IMR-90 (cell line): ENCODE data around the gene HUNK. TPM values are rescaled to one million over a fixed set of nuclear protein-coding genes. Genes with fewer than 3 reads are reported as not detected.

Source experiments
- ATAC-seq: fragments of 200-7000 bp; cut with Tn5 transposase; 2 replicates; pipeline ENCODE4 v1.9.1; 2020; ENCODE audit warnings: low read depth, mild to moderate bottlenecking, moderate library complexity
- BruUV-seq: library from RNA; stranded (reverse); fragments of 400-500 nt; replicated peaks from 2 replicates; lab custom pipeline; 2021; lab: Mats Ljungman, UMichigan
- CTCF ChIA-PET: fragments of 300-600 bp; formaldehyde crosslinking; extraction: SDS; loops from one replicate; lab custom pipeline; 2021; ENCODE audit warnings: antibody characterized with exemption; lab: Yijun Ruan, JAX
- POLR2A ChIA-PET: fragments of 300-600 bp; sonication (Branson Sonifier 250); formaldehyde crosslinking; loops from one replicate; lab custom pipeline; 2022; ENCODE audit warnings: antibody characterized with exemption; ENCODE audit not compliant: unreplicated experiment; lab: Charles Lee
- DNase-seq: peaks from one replicate; pipeline ENCODE4 v3.0.0; 2013
- H2AFZ ChIP-seq: replicated peaks from 2 replicates; pipeline ENCODE3; 2013; ENCODE audit warnings: low read length, mild to moderate bottlenecking; ENCODE audit not compliant: poor library complexity
- H2AK5ac ChIP-seq: 2 replicates; pipeline ENCODE4 v1.6.1; 2013; ENCODE audit warnings: low read depth, low read length, inconsistent platforms
- H2AK9ac ChIP-seq: replicated peaks from 2 replicates; pipeline ENCODE3; 2013; ENCODE audit warnings: mild to moderate bottlenecking, low read depth, low read length, moderate library complexity; ENCODE audit not compliant: poor library complexity
- H2BK120ac ChIP-seq: 2 replicates; pipeline ENCODE4 v1.6.1; 2013; ENCODE audit warnings: low read depth, low read length, inconsistent platforms
- H2BK15ac ChIP-seq: 3 replicates; pipeline ENCODE4 v1.6.1; 2013; ENCODE audit warnings: low read depth, low read length, inconsistent platforms
- H2BK20ac ChIP-seq: 2 replicates; pipeline ENCODE4 v1.6.1; 2013; ENCODE audit warnings: low read depth, mild to moderate bottlenecking, inconsistent platforms, low read length, moderate library complexity
- H2BK5ac ChIP-seq: 2 replicates; pipeline ENCODE4 v1.6.1; 2013; ENCODE audit warnings: mild to moderate bottlenecking, low read depth, low read length, inconsistent platforms; ENCODE audit not compliant: poor library complexity, severe bottlenecking
- H3K14ac ChIP-seq: replicated peaks from 2 replicates; pipeline ENCODE4 v1.6.1; 2013; ENCODE audit warnings: low read depth, low read length, inconsistent platforms
- H3K18ac ChIP-seq: 2 replicates; pipeline ENCODE4 v1.6.1; 2013; ENCODE audit warnings: low read depth, low read length, control low read depth
- H3K23ac ChIP-seq: 2 replicates; pipeline ENCODE4 v1.6.1; 2013; ENCODE audit warnings: low read depth, low read length, inconsistent platforms
- H3K27ac ChIP-seq: 2 replicates; pipeline ENCODE4 v1.5.1; 2013; ENCODE audit warnings: mild to moderate bottlenecking, control low read depth, low read length; ENCODE audit not compliant: insufficient read depth
- H3K27me3 ChIP-seq: 2 replicates; pipeline ENCODE4 v1.6.1; 2013; ENCODE audit warnings: low read length; ENCODE audit not compliant: control insufficient read depth, insufficient read depth
- H3K36me3 ChIP-seq: 2 replicates; pipeline ENCODE4 v1.6.1; 2013; ENCODE audit warnings: low read length, mixed read lengths; ENCODE audit not compliant: control insufficient read depth, insufficient read depth
- H3K4ac ChIP-seq: 2 replicates; pipeline ENCODE4 v1.6.1; 2013; ENCODE audit warnings: low read depth, low read length, inconsistent platforms
- H3K4me1 ChIP-seq: 2 replicates; pipeline ENCODE4 v1.6.1; 2013; ENCODE audit warnings: low read length, mixed read lengths; ENCODE audit not compliant: control insufficient read depth, insufficient read depth
- H3K4me2 ChIP-seq: 2 replicates; pipeline ENCODE4 v1.6.1; 2013; ENCODE audit warnings: low read depth, mild to moderate bottlenecking, control low read depth, low read length, moderate library complexity
- H3K4me3 ChIP-seq: 2 replicates; pipeline ENCODE4 v1.5.1; 2013; ENCODE audit warnings: low read depth, mild to moderate bottlenecking, control low read depth, low read length, moderate library complexity; ENCODE audit not compliant: insufficient read depth
- H3K56ac ChIP-seq: 2 replicates; pipeline ENCODE4 v1.6.1; 2013; ENCODE audit warnings: low read length, inconsistent platforms; ENCODE audit not compliant: insufficient read depth; ENCODE audit errors: extremely low read depth
- H3K79me1 ChIP-seq, 2 experiments: 2 replicates each; pipeline ENCODE4 v1.6.1; 2013; ENCODE audit warnings: low read length in 2 of 2, inconsistent platforms in 1 of 2, low read depth in 1 of 2
- H3K9ac ChIP-seq: 2 replicates; pipeline ENCODE4 v1.6.1; 2013; ENCODE audit warnings: low read depth, low read length, control low read depth
- H3K9me1 ChIP-seq: 2 replicates; pipeline ENCODE4 v1.6.1; 2013; ENCODE audit warnings: low read length, inconsistent platforms; ENCODE audit not compliant: insufficient read depth
- H3K9me3 ChIP-seq: 2 replicates; pipeline ENCODE4 v1.6.1; 2013; ENCODE audit warnings: low read length; ENCODE audit not compliant: control insufficient read depth, insufficient read depth
- H4K20me1 ChIP-seq: 2 replicates; pipeline ENCODE4 v1.6.1; 2013; ENCODE audit warnings: low read length, inconsistent platforms; ENCODE audit not compliant: insufficient read depth
- H4K5ac ChIP-seq: 2 replicates; pipeline ENCODE4 v1.6.1; 2013; ENCODE audit warnings: mild to moderate bottlenecking, low read depth, low read length, control low read depth
- H4K8ac ChIP-seq, 2 experiments: 2 replicates each; pipeline ENCODE4 v1.6.1; 2013; ENCODE audit warnings: low read depth in 2 of 2, low read length in 2 of 2, control low read depth in 1 of 2, inconsistent platforms in 1 of 2
- H4K91ac ChIP-seq: 2 replicates; pipeline ENCODE4 v1.6.1; 2013; ENCODE audit warnings: low read depth, low read length, inconsistent platforms; ENCODE audit not compliant: insufficient read depth
- BHLHE40 ChIP-seq: fragments of 150-350 bp; IDR thresholded peaks from 2 replicates; pipeline ENCODE4 v1.6.1; 2016; ENCODE audit warnings: mild to moderate bottlenecking, low read depth, low read length
- CEBPB ChIP-seq: IDR thresholded peaks from 2 replicates; pipeline ENCODE4 v1.6.1; 2012; ENCODE audit warnings: low read depth, low read length, improper control_type of control experiment
- CHD1 ChIP-seq: IDR thresholded peaks from 2 replicates; pipeline ENCODE4 v1.6.1; 2012; ENCODE audit warnings: low read depth, low read length, improper control_type of control experiment
- ELK1 ChIP-seq: fragments of 150-350 bp; IDR thresholded peaks from 2 replicates; pipeline ENCODE4 v1.6.1; 2016; ENCODE audit warnings: low read depth, mild to moderate bottlenecking, low read length, moderate library complexity, borderline replicate concordance
- FOS ChIP-seq: fragments of 150-350 bp; IDR thresholded peaks from 2 replicates; pipeline ENCODE4 v1.6.1; 2016; ENCODE audit warnings: low read depth, low read length
- MAFK ChIP-seq: IDR thresholded peaks from 2 replicates; pipeline ENCODE4 v1.6.1; 2012; ENCODE audit warnings: low read depth, low read length, improper control_type of control experiment
- MAZ ChIP-seq: IDR thresholded peaks from 2 replicates; pipeline ENCODE4 v1.6.1; 2012; ENCODE audit warnings: low read depth, mild to moderate bottlenecking, low read length, improper control_type of control experiment, moderate library complexity, borderline replicate concordance
- MXI1 ChIP-seq: IDR thresholded peaks from 2 replicates; pipeline ENCODE4 v1.6.1; 2012; ENCODE audit warnings: low read depth, mild to moderate bottlenecking, low read length, moderate library complexity, borderline replicate concordance
- NFE2L2 ChIP-seq: fragments of 150-350 bp; IDR thresholded peaks from 2 replicates; pipeline ENCODE4 v1.6.1; 2016; ENCODE audit warnings: low read depth, mild to moderate bottlenecking, low read length
- POLR2A ChIP-seq: IDR thresholded peaks from 2 replicates; pipeline ENCODE4 v1.6.1; 2012; ENCODE audit warnings: mild to moderate bottlenecking, low read depth, low read length
- RAD21 ChIP-seq: IDR thresholded peaks from 2 replicates; pipeline ENCODE4 v1.6.1; 2012; ENCODE audit warnings: low read length, improper control_type of control experiment
- RCOR1 ChIP-seq: IDR thresholded peaks from 2 replicates; pipeline ENCODE4 v1.6.1; 2012; ENCODE audit warnings: mild to moderate bottlenecking, low read length, improper control_type of control experiment; ENCODE audit not compliant: insufficient replicate concordance
- RFX5 ChIP-seq: IDR thresholded peaks from 2 replicates; pipeline ENCODE4 v1.8.0; 2012; ENCODE audit warnings: low read depth, mild to moderate bottlenecking, low read length, moderate library complexity
- SMC3 ChIP-seq: fragments of 150-350 bp; IDR thresholded peaks from 2 replicates; pipeline ENCODE4 v1.6.1; 2016; ENCODE audit warnings: low read depth, mild to moderate bottlenecking, antibody characterized with exemption, low read length, moderate library complexity
- USF2 ChIP-seq: fragments of 150-350 bp; IDR thresholded peaks from 2 replicates; pipeline ENCODE4 v1.6.1; 2017; ENCODE audit warnings: mild to moderate bottlenecking, antibody characterized with exemption, low read length, low read depth
- WGBS, 2 experiments: methylation state at CpG; one replicate each; pipeline versions ENCODE4 v1.1.5 to v1.1.7; 2013; ENCODE audit warnings: missing lambda C conversion rate in 2 of 2; ENCODE audit not compliant: insufficient read length in 1 of 2; ENCODE audit errors: extremely low coverage in 2 of 2; 5-methylcytosine and 5-hydroxymethylcytosine counted together
- dilution Hi-C: fragments of 300-500 bp; cut with HindIII; formaldehyde crosslinking; loops from one replicate; pipeline ENCODE4 v1.14.3; 2018; ENCODE audit warnings: low sequenced_read_pairs; ENCODE audit not compliant: unreplicated experiment
- in situ Hi-C: fragments of 300-500 bp; cut with MboI; formaldehyde crosslinking; loops from 3 replicates; pipeline ENCODE4 v1.14.3; 2019; ENCODE audit warnings: low sequenced_read_pairs, inconsistent platforms, mixed read lengths
- intact Hi-C: fragments of 100-400 bp; cut with micrococcal nuclease; formaldehyde crosslinking; loops from 2 replicates; pipeline ENCODE4 v1.10.0; 2022
- polyA plus RNA-seq, 3 experiments: library from polyadenylated mRNA; depleted of rRNA; stranded (reverse); fragments of >200 nt; gene quantifications; 2 replicates each; pipeline ENCODE4 v1.2.3, GENCODE V29; 2012; ENCODE audit warnings: low replicate concordance in 1 of 3
- total RNA-seq: library from RNA; depleted of rRNA; stranded (reverse); fragments of >200 nt; gene quantifications from 2 replicates; pipeline ENCODE4 v1.2.3, GENCODE V29; 2012

Gene HUNK
- total and polyA plus RNA-seq, 2 of the 4 experiments (the other 2 are of a cell fraction): 1.0 to 2.0 TPM

- no peak overlapping the region for H2BK15ac ChIP-seq
- CTCF ChIA-PET: no interaction called here
- H3K56ac ChIP-seq: no peak overlapping the region
- H3K4me3 ChIP-seq: no peak overlapping the region
- BruUV-seq: no TSS peak
- no peak overlapping the region for H3K9ac ChIP-seq
- no peak overlapping the region for H4K91ac ChIP-seq
- H3K79me1 ChIP-seq: no peaks in the 10 kb centered on the region
- H3K9me1 ChIP-seq: no peaks in the 10 kb centered on the region
- H3K4me1 ChIP-seq: no peaks in the 10 kb centered on the region
- no peak overlapping the region for H2AFZ ChIP-seq
- no peaks in the 10 kb centered on the region for H3K9me3 ChIP-seq
- no peak overlapping the region for H2BK20ac ChIP-seq
- POLR2A ChIA-PET: no interaction called here
- H3K18ac ChIP-seq: no peak overlapping the region
- no peak overlapping the region for H2AK9ac ChIP-seq
- no peak overlapping the region for H3K27ac ChIP-seq
- no peaks in the 10 kb centered on the region for H4K20me1 ChIP-seq
- H3K14ac ChIP-seq: no peak overlapping the region
- DNase-seq (no peak), ATAC-seq (no peak)
- H2BK5ac ChIP-seq: no peak overlapping the region
- no peak overlapping the region for H3K23ac ChIP-seq
- no peaks in the 10 kb centered on the region for H3K36me3 ChIP-seq
- H4K8ac ChIP-seq: no peak overlapping the region
- peaks cover 5% of the 10 kb centered on the region for H3K27me3 ChIP-seq
- in situ Hi-C loops: no loop called here
- no peak overlapping the region for H2AK5ac ChIP-seq
- no peak overlapping the region for H2BK120ac ChIP-seq
- H4K5ac ChIP-seq: no peak overlapping the region
- H3K4me2 ChIP-seq: no peak overlapping the region
- no peak for TF ChIP-seq CEBPB
- TF ChIP-seq CHD1: no peak
- TF ChIP-seq POLR2A: no peak
- TF ChIP-seq MAFK: no peak
- no peak for TF ChIP-seq SMC3
- TF ChIP-seq NFE2L2: no peak
- TF ChIP-seq RCOR1: no peak
- TF ChIP-seq RAD21: no peak
- no peak for TF ChIP-seq RFX5
- no peak for TF ChIP-seq MAZ
- TF ChIP-seq ELK1: no peak
- TF ChIP-seq FOS: no peak
- TF ChIP-seq BHLHE40: no peak
- TF ChIP-seq MXI1: no peak
- no peak for TF ChIP-seq USF2
- intact Hi-C loops: no loop called here
- no CpG with 5 or more reads among the region's 1 CpG for WGBS, 2 experiments
- dilution Hi-C loops: no loop called here
- H3K4ac ChIP-seq: no peak overlapping the region
These were observed 26.1 kb upstream of the HUNK start for GRCh38 chr21:31846690-31847089.
